Stomach (tissue), 9 donors: ENCODE measurements around the gene SPOCK3. TPM values are rescaled to one million over a fixed set of nuclear protein-coding genes. Genes with fewer than 3 reads are reported as not detected.

Experiments used
- DNase-seq, 2 donors: peaks; one replicate each; pipeline versions ENCODE4 v3.0.0 to v3.0.0-alpha.2; 2013 to 2019
- H3K27ac ChIP-seq, 5 donors: fragments of 200-600 bp in 4 of 5; sonication (generic) in 4 of 5; one replicate each; pipeline ENCODE4 v1.5.1; 2013 to 2019; ENCODE audit warnings: mild to moderate bottlenecking in 1 of 5, moderate library complexity in 1 of 5
- H3K27me3 ChIP-seq, 3 donors: fragments of 200-600 bp; sonication (generic); one replicate each; pipeline ENCODE4 v1.5.1; 2017 to 2019; ENCODE audit warnings: mixed run types in 1 of 3
- H3K36me3 ChIP-seq, 4 donors: fragments of 200-600 bp; sonication (generic); 1 replicate in 3 of 4; 2 replicates in 1 of 4; pipeline ENCODE4 v1.5.1; 2016 to 2019
- H3K4me1 ChIP-seq, 4 donors: fragments of 200-600 bp; sonication (generic); one replicate each; pipeline ENCODE4 v1.5.1; 2016 to 2019
- H3K4me3 ChIP-seq, 4 donors: fragments of 200-600 bp; sonication (generic) in 3 of 4; one replicate each; pipeline ENCODE4 v1.5.1; 2016 to 2019; ENCODE audit warnings: mild to moderate bottlenecking in 1 of 4
- H3K9me3 ChIP-seq, 4 donors: fragments of 200-600 bp; sonication (generic); one replicate each; pipeline ENCODE4 v1.5.1; 2016 to 2019
- EP300 ChIP-seq: sonication (generic); formaldehyde crosslinking; IDR thresholded peaks from one replicate; pipeline ENCODE4 v1.6.1; 2017; ENCODE audit warnings: antibody characterized with exemption
- POLR2A ChIP-seq, 4 donors: fragments of 450-650 bp; IDR thresholded peaks; one replicate each; pipeline ENCODE4 v1.6.1; 2016; ENCODE audit warnings: antibody characterized with exemption in 4 of 4, control low read depth in 2 of 4, mild to moderate bottlenecking in 1 of 4, moderate library complexity in 1 of 4
- POLR2AphosphoS5 ChIP-seq, 3 donors: sonication (generic); formaldehyde crosslinking; IDR thresholded peaks; one replicate each; pipeline ENCODE4 v1.6.1; 2016; ENCODE audit warnings: antibody characterized with exemption in 3 of 3
- WGBS, 5 donors: extraction: QIAGEN DNeasy Blood & Tissue Kit in 3 of 5; methylation state at CpG; one replicate each; pipeline versions ENCODE4 v1.1.5 to v1.1.7; 2013 to 2018; 5-methylcytosine and 5-hydroxymethylcytosine counted together
- intact Hi-C: fragments of 100-400 bp; cut with DNase I; formaldehyde crosslinking; loops from one replicate; pipeline ENCODE4 v1.15.1; 2023; ENCODE audit warnings: low total_unique reads
- polyA plus RNA-seq, 3 donors: library from polyadenylated mRNA; stranded (reverse); fragments of 200-250 nt; gene quantifications; one replicate each; pipeline ENCODE4 v1.2.3, GENCODE V29; 2013
- total RNA-seq, 5 donors: library from RNA; depleted of rRNA; stranded (reverse); fragments of >200 nt; gene quantifications; one replicate each; pipeline versions ENCODE4 v1.1.0 to v1.2.3, GENCODE V29; 2014 to 2016
- TF ChIP-seq, protein P1 (sequence below), 7 experiments: fragments of 450-650 bp in 4 of 7; fragments of 200-600 bp in 3 of 7; sonication (generic) in 3 of 7; IDR thresholded peaks; one replicate each; pipeline ENCODE4 v1.5.1; 2016 to 2019; ENCODE audit warnings: antibody characterized with exemption in 7 of 7, control low read depth in 2 of 7, mild to moderate bottlenecking in 1 of 7
- donor health status: healthy with polysubstance abuse.
- donor health status: Bipolar disorder and iron deficiency.
- donor health status: healthy.

SPOCK3 gene
- total and polyA plus RNA-seq, 8 donors: 0.33 to 6.1 (median 1.8) TPM; not detected in 5

DNA sequence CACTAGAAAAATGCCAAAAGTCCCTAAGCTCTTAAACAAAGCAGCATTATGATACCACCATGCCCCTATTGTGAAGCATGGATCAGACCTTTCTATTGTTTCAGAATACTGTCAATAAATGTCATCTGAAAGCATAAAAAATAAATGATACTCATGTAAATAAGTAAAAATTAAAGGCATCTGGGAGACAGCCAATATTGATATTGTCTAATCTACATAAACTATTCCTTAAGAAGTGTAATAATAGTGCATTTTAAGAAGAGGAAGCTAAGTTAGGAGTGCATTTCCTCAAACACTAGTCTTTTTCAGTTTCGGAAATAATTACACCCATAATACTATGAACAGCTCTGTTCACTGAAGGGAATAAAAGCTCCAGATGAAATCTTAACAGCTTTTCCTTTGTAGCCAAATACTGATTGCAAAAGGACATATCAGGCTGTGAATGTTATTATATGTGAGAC lies 181.6 kb downstream of the SPOCK3 start:
- H3K9me3 ChIP-seq: no peaks in the 10 kb centered on the region
- no peak overlapping the region for H3K4me3 ChIP-seq
- H3K27me3 ChIP-seq: no peaks in the 10 kb centered on the region
- no peaks in the 10 kb centered on the region for H3K36me3 ChIP-seq
- peak in 1 of 2 donors; percentile 1 for DNase-seq
- intact Hi-C loops: no loop called here
- 70 to 83% (median 76%) methylated on average over 1 of the region's 1 CpG for WGBS, 5 donors
- no peaks in the 10 kb centered on the region for H3K4me1 ChIP-seq
- TF ChIP-seq POLR2AphosphoS5 (IDR thresholded peaks at IDR 0.05): no peak
- TF ChIP-seq, protein P1, sequence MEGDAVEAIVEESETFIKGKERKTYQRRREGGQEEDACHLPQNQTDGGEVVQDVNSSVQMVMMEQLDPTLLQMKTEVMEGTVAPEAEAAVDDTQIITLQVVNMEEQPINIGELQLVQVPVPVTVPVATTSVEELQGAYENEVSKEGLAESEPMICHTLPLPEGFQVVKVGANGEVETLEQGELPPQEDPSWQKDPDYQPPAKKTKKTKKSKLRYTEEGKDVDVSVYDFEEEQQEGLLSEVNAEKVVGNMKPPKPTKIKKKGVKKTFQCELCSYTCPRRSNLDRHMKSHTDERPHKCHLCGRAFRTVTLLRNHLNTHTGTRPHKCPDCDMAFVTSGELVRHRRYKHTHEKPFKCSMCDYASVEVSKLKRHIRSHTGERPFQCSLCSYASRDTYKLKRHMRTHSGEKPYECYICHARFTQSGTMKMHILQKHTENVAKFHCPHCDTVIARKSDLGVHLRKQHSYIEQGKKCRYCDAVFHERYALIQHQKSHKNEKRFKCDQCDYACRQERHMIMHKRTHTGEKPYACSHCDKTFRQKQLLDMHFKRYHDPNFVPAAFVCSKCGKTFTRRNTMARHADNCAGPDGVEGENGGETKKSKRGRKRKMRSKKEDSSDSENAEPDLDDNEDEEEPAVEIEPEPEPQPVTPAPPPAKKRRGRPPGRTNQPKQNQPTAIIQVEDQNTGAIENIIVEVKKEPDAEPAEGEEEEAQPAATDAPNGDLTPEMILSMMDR (IDR thresholded peaks at IDR 0.05): no peak
- TF ChIP-seq POLR2A (IDR thresholded peaks at IDR 0.05): no peak
- TF ChIP-seq EP300: no peak
- no peak overlapping the region for H3K27ac ChIP-seq

DNA sequence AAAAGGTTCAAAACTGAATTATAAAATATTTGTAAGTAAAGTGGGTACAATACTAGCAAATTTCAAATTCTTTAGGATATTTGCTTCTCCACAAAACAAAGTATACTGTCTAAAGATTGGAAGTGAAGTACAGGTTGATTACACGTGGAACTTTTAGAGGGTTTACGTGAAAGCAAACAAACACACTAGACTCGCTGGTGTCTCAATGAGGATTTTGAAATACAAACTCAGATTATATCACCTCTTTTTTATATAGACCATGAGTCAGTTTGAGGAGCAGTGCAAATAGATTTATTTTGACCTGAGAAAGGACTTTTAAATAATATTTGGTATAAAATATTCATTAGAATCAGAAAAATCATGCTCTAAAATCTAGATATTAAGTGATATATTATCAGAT lies 185.0 kb downstream of the SPOCK3 start:
- intact Hi-C loops: no loop called here
- Histone ChIP-seq H3K9me3 (no peaks in the 10 kb centered on the region), H3K27ac (no peak overlapping the region), H3K27me3 (no peaks in the 10 kb centered on the region), H3K36me3 (no peaks in the 10 kb centered on the region), H3K4me1 (no peaks in the 10 kb centered on the region), H3K4me3 (no peak overlapping the region)
- 72 to 78% (median 75%) methylated on average over 3 of the region's 3 CpGs for WGBS, 5 donors
- TF ChIP-seq POLR2A (IDR thresholded peaks at IDR 0.05): no peak
- no peak for TF ChIP-seq POLR2AphosphoS5 (IDR thresholded peaks at IDR 0.05)
- TF ChIP-seq, protein P1 (IDR thresholded peaks at IDR 0.05): no peak
- TF ChIP-seq EP300: no peak
- no peak for DNase-seq

DNA sequence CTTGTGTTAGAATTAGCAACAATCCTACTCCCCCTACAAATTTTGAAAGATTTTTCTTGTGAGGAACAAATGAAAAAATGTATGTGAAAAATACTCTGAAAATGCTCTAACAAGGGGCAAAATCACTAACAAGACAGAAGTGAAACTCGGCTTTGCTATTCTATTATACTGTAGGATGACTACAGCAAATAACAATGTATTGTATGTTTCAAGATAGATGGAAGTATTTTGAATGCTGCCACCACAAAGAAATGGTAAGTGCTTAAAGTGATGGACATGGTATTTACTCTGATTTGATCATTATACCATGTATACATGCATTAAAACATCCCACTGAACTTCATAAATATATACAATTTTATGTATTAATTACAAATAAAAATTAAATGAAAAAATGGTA lies 192.8 kb downstream of the SPOCK3 start:
- no peak for DNase-seq
- no peaks in the 10 kb centered on the region for H3K9me3 ChIP-seq
- 69 to 83% (median 73%) methylated on average over 1 of the region's 1 CpG for WGBS, 5 donors
- intact Hi-C loops: no loop called here
- no peak overlapping the region for H3K4me3 ChIP-seq
- H3K27ac ChIP-seq: no peak overlapping the region
- no peaks in the 10 kb centered on the region for H3K4me1 ChIP-seq
- H3K27me3 ChIP-seq: no peaks in the 10 kb centered on the region
- H3K36me3 ChIP-seq: no peaks in the 10 kb centered on the region
- TF ChIP-seq EP300 (no peak), POLR2AphosphoS5 (IDR thresholded peaks at IDR 0.05) (no peak), POLR2A (IDR thresholded peaks at IDR 0.05) (no peak)
- TF ChIP-seq, protein P1 (IDR thresholded peaks at IDR 0.05): no peak

DNA sequence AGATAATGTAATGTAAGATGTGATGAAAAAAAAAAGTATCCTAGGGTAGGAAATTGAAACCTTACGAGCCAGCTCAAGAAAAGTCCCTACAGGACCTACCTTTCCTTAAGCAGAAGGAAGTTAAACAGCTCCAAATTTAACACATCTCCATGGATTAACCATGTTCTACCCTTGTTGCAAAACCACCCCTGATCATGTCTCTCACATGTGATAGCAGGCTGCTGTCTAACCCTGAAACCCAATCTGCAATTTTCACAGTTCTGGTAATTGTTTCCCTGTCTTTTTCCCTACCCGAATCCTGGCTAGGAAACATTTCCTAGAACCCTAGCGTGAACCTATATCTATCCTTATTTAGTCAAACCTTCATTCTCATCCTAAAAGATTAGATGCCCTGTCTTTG lies 198.9 kb downstream of the SPOCK3 start:
- no peak for DNase-seq
- WGBS, 5 donors: 73 to 93% (median 87%) methylated on average over 3 of the region's 3 CpGs
- TF ChIP-seq EP300 (no peak), POLR2A (IDR thresholded peaks at IDR 0.05) (no peak), POLR2AphosphoS5 (IDR thresholded peaks at IDR 0.05) (no peak)
- TF ChIP-seq, protein P1 (IDR thresholded peaks at IDR 0.05): no peak
- intact Hi-C loops: no loop called here
- Histone ChIP-seq H3K4me1 (no peaks in the 10 kb centered on the region), H3K36me3 (no peaks in the 10 kb centered on the region), H3K4me3 (no peak overlapping the region), H3K27ac (no peak overlapping the region), H3K9me3 (no peaks in the 10 kb centered on the region), H3K27me3 (no peaks in the 10 kb centered on the region)
